Psoas muscle (tissue), 8 donors: Measurements from ENCODE around the gene MRPL32. TPM values are rescaled to one million over a fixed set of nuclear protein-coding genes. Genes with fewer than 3 reads are reported as not detected.
A peak's percentile ranks its signal among the peaks of the same experiment; 100 is the strongest.

Experiments
- ATAC-seq, 4 donors: fragments of 200-7000 bp; cut with Tn5 transposase; one replicate each; pipeline ENCODE4 v1.9.1; 2020; ENCODE audit warnings: moderate library complexity in 3 of 4, mild to moderate bottlenecking in 2 of 4
- DNase-seq, 2 donors: peaks; one replicate each; pipeline ENCODE4 v3.0.0-alpha.2; 2020
- H3K27ac ChIP-seq: fragments of 200-600 bp; one replicate; pipeline ENCODE4 v1.8.0; 2022
- H3K27me3 ChIP-seq, 3 donors: fragments of 200-600 bp in 1 of 3; one replicate each; pipeline versions ENCODE4 v1.6.1 to v1.8.0; 2013 to 2022; ENCODE audit warnings: low read length in 2 of 3, mild to moderate bottlenecking in 2 of 3, moderate library complexity in 1 of 3; ENCODE audit not compliant: insufficient read depth in 3 of 3
- H3K36me3 ChIP-seq, 2 donors: fragments of 200-600 bp in 1 of 2; one replicate each; pipeline versions ENCODE4 v1.6.1 to v1.8.0; 2013 to 2022; ENCODE audit warnings: low read depth in 1 of 2, mild to moderate bottlenecking in 1 of 2, moderate library complexity in 1 of 2; ENCODE audit not compliant: insufficient read depth in 1 of 2
- H3K4me1 ChIP-seq: fragments of 200-600 bp; one replicate; pipeline ENCODE4 v1.8.0; 2022
- H3K4me3 ChIP-seq: fragments of 200-600 bp; one replicate; pipeline ENCODE4 v1.8.0; 2022; ENCODE audit warnings: mild to moderate bottlenecking
- H3K9me3 ChIP-seq: fragments of 200-600 bp; one replicate; pipeline ENCODE4 v1.8.0; 2022
- WGBS, 3 donors: extraction: QIAGEN DNeasy Blood & Tissue Kit; methylation state at CpG; one replicate each; pipeline versions ENCODE4 v1.1.6 to v1.1.7; 2013; 5-methylcytosine and 5-hydroxymethylcytosine counted together
- intact Hi-C, 2 donors: fragments of 100-400 bp; cut with DNase I; formaldehyde crosslinking; loops; one replicate each; pipeline versions ENCODE4 v1.11.0 to v1.14.2; 2022
- polyA plus RNA-seq, 3 donors: library from polyadenylated mRNA; stranded (reverse); fragments of 200-250 nt; gene quantifications; one replicate each; pipeline ENCODE4 v1.2.3, GENCODE V29; 2013
- total RNA-seq, 4 donors: library from RNA; stranded (reverse); fragmentation: NEBNext Ultra II Directional in 2 of 4; extraction: Animal tissue kit (Norgen Biotek cat#: 25700) in 2 of 4; gene quantifications; one replicate each; pipeline versions ENCODE4 v1.2.1 to v1.2.4, GENCODE V29; 2021 to 2023
- TF ChIP-seq, protein P1 (sequence below): fragments of 200-600 bp; IDR thresholded peaks from one replicate; pipeline ENCODE4 v1.8.0; 2022; ENCODE audit warnings: antibody characterized with exemption
- donor health status: healthy with polysubstance abuse.
- donor health status: DM: no; HTN: no; CAD: no; lungs with moderate emphysema.
- donor health status: Bipolar disorder and iron deficiency.
- donor health status: healthy.
- donor health status: DM: yes; HTN: yes; CAD: no.
- donor health status: DM: no; HTN: no; CAD: no.
- donor health status: DM: no; HTN: no; CAD: no.
- donor health status: DM: yes; HTN: yes; CAD: no.

MRPL32 gene
- total and polyA plus RNA-seq, 7 donors: 34.3 to 133 (median 51.7) TPM

DNA sequence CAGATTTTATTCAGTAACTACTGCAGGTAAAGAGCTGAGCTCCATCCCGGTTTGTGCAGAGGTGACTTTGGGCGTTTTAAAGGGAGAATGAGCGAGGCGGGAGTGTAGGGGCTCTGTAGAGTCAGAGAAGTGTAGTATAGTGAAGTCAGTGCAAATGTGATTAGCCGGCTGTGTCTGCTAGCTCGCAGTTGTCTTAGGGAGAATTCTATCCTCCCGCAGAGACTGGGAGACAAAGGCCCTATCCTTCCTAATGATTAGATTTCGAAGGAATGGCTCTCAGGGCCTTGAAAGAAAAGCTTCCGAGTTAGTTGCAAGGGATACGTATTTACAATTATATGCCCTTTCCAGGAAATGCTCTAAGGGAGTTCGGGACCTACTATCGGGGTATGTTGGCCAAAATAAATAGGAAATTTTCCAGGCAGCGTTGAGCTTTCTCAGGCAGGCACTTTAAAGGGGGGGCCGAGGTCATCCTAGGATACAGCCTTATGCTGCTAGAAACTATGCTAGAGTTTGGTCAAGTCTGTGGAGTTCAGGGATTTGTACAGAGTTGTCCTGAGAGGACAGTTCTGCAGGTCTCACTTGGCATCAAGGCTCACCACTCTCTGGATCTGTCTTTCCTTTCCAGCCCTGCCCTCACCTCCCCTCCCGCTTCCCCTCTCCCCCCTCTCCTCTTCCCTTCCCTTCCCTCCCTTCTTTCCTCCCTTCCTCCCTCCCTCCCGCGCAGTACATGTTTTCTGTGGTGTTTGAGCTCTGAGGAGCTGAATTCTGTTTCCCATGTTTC, 825 bp downstream of the MRPL32 start:
- Histone ChIP-seq H3K27ac (peak overlapping the region; percentile 88), H3K36me3 (peaks cover 5 to 32% of the 10 kb centered on the region in 2 donors), H3K4me3 (peak overlapping the region; percentile 93), H3K4me1 (peaks cover 31% of the 10 kb centered on the region), H3K27me3 (no peaks in the 10 kb centered on the region), H3K9me3 (no peaks in the 10 kb centered on the region)
- peak in 2 of 4 donors; percentile 36 to 42 for ATAC-seq
- TF ChIP-seq, protein P1, sequence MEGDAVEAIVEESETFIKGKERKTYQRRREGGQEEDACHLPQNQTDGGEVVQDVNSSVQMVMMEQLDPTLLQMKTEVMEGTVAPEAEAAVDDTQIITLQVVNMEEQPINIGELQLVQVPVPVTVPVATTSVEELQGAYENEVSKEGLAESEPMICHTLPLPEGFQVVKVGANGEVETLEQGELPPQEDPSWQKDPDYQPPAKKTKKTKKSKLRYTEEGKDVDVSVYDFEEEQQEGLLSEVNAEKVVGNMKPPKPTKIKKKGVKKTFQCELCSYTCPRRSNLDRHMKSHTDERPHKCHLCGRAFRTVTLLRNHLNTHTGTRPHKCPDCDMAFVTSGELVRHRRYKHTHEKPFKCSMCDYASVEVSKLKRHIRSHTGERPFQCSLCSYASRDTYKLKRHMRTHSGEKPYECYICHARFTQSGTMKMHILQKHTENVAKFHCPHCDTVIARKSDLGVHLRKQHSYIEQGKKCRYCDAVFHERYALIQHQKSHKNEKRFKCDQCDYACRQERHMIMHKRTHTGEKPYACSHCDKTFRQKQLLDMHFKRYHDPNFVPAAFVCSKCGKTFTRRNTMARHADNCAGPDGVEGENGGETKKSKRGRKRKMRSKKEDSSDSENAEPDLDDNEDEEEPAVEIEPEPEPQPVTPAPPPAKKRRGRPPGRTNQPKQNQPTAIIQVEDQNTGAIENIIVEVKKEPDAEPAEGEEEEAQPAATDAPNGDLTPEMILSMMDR: no peak
- WGBS, 3 donors: 4% methylated on average over 17 of the region's 17 CpGs
- DNase-seq: no peak
- intact Hi-C loops: no loop called here

DNA sequence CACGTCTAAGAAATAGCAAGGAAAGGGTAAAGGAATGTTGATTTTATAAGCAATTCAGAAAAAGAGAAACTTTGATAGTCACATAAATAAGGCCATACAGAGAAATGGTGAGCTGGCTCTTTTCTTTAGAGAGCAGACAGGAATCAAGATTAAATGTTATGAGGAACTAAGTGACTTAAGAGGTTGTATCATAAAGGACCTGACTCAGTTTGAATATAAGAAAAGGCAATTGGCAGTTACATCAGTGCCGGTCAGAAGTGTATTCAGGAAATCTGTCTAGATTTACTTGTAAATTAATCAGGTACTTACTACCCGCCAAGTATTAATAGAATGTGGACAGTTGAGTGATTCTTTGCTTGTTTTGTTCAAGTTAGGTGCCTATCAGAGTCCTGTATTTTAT, 2.1 kb downstream of the MRPL32 start:
- intact Hi-C loops: no loop called here
- WGBS, 3 donors: 79 to 91% (median 84%) methylated on average over 3 of the region's 3 CpGs
- no peak overlapping the region for H3K27ac ChIP-seq

DNA sequence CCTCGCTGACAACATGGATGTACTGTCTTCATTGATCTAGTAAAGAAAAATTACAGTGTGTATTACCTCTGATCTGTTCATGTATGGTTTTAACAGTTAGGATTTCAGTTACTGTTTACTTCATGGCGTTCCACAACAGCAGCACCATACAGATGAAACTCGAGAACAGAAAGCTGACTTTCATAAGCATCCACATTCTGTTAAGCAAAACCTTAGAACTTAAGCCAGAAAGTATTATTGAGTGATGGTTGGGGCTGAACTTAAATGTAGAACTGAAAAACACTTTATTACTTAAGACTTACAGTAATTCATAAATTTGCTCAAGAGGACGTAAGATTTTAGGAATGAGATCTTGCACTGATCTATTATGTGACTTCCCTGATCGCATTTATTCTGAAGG, 3.7 kb downstream of the MRPL32 start:
- H3K27ac ChIP-seq: no peak overlapping the region
- TF ChIP-seq, protein P1: no peak
- DNase-seq: no peak
- peaks cover 8 to 59% of the 10 kb centered on the region in 2 donors for H3K36me3 ChIP-seq
- H3K4me3 ChIP-seq: no peak overlapping the region
- peaks cover 11% of the 10 kb centered on the region for H3K4me1 ChIP-seq
- no peak for ATAC-seq
- no peaks in the 10 kb centered on the region for H3K27me3 ChIP-seq
- intact Hi-C loops: no loop called here
- H3K9me3 ChIP-seq: no peaks in the 10 kb centered on the region
- WGBS, 3 donors: 83 to 86% (median 85%) methylated on average over 5 of the region's 5 CpGs

More for the DNA sequence above, 2.1 kb downstream of the MRPL32 start:
- Histone ChIP-seq H3K4me3 (no peak overlapping the region), H3K4me1 (peaks cover 25% of the 10 kb centered on the region), H3K9me3 (no peaks in the 10 kb centered on the region), H3K36me3 (peaks cover 5 to 45% of the 10 kb centered on the region in 2 donors), H3K27me3 (no peaks in the 10 kb centered on the region)
- DNase-seq (no peak), ATAC-seq (no peak)
- TF ChIP-seq, protein P1: no peak

DNA sequence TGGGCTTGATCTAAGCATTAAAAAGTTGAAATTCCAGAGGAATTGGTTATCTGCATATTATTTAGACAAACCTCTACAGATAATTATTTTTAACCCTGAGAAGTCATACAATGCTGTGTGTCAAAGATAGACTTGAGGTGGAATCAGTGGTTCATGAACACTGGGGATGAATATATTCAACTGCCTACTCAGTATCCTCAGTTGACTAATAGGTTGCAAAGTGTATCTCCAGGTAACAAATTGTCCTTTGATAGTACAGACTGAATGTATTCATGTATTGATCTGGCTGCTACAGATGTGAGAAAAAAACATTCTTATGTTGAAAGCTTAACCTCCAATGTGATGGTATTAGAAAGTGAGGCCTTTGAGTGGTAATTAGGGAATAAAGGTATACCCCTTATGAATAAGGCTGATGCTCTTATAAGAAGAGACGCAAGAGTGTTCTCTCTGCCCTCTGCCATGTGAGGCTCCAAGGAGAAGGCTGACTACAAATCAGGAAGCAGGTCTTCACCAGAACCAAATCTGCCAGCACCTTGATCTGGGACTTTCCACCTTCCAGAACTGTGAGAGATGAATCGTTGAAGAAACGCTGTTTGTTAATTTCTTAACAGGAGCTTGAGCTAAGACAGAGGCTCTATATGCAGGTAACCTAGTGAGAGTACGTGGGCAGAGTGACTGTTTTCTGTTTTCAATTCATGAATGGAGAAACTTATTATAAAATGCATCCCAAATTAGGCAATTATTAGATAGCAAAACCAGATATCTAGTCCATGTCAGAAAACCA, 7.5 kb downstream of the MRPL32 start:
- H3K9me3 ChIP-seq: no peaks in the 10 kb centered on the region
- TF ChIP-seq, protein P1: no peak
- H3K36me3 ChIP-seq: peaks cover 8 to 59% of the 10 kb centered on the region in 2 donors
- ATAC-seq (no peak), DNase-seq (no peak)
- intact Hi-C loops: loop anchor here (2.0 to 10.0 kb wide), 5 partner anchors 321 to 895 kb away; no protein-coding TSS in a partner anchor
- 91 to 96% (median 91%) methylated on average over 4 of the region's 4 CpGs for WGBS, 3 donors
- no peak overlapping the region for H3K4me3 ChIP-seq
- H3K4me1 ChIP-seq: no peaks in the 10 kb centered on the region
- H3K27ac ChIP-seq: no peak overlapping the region
- no peaks in the 10 kb centered on the region for H3K27me3 ChIP-seq
